ENCODE data around the gene HDAC9.

HDAC9 gene

DNA sequence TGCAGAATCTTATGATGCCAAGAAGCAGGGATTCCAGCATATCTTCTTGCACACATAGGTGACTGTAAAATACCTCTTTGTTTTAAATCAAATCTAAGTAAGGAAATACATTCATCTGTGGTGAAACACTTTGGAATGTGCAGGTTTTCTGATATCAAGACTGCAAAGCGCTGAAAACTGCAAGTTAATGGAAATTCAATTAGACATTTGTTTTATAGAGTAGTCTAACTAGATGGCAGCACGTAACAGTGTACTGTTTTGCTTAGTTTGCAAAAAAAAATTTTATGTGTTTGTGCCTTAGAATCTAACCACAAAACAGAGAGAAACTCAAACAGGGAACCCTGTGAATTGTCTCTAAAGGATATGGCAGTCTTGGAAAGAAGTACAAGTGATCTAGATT lies 259.2 kb downstream of the HDAC9 start:
- no peak for DNase-seq

DNA sequence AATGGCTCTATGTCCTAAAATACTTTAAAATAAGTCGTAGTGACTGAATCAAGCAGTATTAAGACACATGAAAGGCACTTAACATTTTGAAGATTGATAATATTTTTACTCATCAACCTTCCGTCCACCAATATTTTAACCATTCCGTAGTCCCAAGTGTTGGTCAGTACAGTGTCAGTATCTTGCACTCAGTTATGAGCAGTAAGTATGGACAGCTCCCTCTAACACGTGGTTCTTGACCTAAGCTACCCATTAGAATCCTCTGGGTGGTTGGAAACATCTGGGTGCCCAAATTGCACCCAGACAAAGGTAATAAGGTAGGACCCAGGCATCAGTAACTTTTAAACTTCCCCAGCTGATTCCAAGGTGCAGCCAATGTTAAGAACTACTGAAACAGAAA lies 260.2 kb downstream of the HDAC9 start:
- no peak for DNase-seq

- no peak for DNase-seq
Observed at GRCh38 chr7:18756378-18757050, 261.0 kb downstream of the HDAC9 start.

DNA sequence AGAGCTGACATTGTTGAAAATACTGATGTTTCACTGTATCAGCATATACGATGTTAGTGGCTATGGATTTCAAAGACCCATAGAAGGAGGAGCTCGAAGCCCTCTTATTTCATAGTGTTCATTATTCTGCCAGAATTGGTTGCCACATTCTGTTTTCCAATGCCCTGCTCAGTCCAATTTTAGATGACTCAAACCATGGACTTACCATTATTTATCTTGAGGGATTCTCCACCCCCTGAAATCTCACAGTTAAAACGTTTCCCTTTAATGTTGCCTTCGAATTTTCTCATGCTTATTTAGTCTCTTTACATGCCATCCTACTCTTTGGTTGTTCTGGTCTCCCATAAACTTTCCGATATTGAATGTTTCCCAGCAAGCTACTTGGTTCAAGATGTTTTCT lies 264.5 kb downstream of the HDAC9 start:
- no peak for DNase-seq

- DNase-seq, result no peak
Observed at GRCh38 chr7:18760631-18761445, 265.3 kb downstream of the HDAC9 start.

- no peak for DNase-seq
Observed at GRCh38 chr7:18762189-18762588, 266.6 kb downstream of the HDAC9 start.

DNA sequence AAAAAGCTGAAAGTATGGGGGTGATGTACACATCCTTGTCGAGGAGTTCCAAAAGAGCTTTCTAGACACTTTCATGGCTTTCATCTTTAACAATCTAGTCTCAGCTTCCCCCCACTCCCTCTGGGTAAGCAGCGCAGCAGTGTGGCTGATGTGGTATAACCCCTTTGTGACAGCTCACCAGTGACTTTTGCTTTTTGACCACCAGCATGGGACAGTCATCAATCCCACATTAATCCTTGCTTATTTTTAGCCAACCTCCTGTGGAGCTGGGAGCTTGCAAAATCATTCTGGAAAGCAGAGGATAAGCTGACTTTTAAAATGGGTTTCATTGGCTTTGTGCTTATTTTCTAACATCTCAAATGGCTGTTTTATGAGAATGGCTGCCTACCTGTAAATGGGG lies 272.7 kb downstream of the HDAC9 start:
- no peak for DNase-seq

GRCh38 chr7:18770154-18770811 lies 274.7 kb downstream of the HDAC9 start:
- no peak for DNase-seq

DNA sequence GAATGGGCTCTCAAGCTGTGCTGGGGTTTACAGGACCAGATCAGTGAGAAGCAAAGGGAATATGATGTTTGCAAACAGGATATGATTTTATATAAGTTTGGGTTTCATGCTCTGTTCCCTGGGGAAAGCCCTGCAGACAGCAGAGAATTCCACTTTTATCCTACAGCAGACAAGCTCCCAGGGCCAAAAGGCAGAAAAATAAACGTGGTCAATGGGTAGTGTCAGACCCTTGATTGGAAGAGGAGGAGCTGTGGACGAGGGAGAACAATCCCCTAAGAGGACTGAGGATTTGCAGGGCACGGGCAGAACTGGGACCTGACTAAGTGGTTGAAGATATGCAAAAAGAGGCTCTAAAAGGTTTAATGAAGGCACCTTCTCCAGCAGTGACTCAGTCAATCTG lies 275.3 kb downstream of the HDAC9 start:
- DNase-seq, result no peak

DNA sequence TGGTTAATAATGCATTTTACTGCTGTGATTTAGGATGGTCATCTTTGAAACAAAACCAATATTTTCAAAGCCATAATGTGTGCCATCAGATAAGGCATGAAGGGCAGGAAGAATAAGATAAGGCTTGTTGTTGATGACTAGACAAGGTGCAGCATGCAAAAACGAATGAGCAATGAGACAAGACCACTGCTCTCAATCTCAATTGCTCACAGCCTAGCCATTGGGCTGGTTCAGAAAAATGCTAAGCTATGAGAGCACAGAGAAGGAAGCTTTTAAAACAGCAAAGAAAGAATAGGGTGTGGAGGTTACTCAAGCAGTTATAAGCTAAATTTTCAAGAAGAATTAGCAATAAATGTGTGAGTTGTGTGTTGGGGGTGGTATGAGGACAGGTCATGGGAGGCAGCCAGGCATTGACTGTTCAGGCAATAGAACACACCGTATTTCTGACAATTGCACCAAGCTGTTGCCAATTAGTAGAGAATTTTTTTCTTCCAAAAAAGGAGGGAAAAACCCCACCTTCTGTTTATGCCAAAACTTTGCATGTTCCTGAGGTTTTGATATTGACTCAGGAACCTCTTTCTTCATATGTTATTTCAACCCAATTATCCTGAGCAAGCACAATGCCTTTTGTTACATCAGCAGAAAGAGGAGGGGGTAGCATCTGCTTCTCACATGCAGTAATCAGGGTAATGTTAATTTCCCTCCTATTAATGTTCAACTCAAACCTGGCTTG lies 276.5 kb downstream of the HDAC9 start:
- DNase-seq, result no peak

- DNase-seq, result no peak
Observed at GRCh38 chr7:18772567-18772965, 277.0 kb downstream of the HDAC9 start.

GRCh38 chr7:18777314-18777713 lies 281.8 kb downstream of the HDAC9 start:
- no peak for DNase-seq

- no peak for DNase-seq
Observed at GRCh38 chr7:18778594-18778993, 283.0 kb downstream of the HDAC9 start.

- no peak for DNase-seq
Observed at GRCh38 chr7:18780266-18780665, 284.7 kb downstream of the HDAC9 start.

DNA sequence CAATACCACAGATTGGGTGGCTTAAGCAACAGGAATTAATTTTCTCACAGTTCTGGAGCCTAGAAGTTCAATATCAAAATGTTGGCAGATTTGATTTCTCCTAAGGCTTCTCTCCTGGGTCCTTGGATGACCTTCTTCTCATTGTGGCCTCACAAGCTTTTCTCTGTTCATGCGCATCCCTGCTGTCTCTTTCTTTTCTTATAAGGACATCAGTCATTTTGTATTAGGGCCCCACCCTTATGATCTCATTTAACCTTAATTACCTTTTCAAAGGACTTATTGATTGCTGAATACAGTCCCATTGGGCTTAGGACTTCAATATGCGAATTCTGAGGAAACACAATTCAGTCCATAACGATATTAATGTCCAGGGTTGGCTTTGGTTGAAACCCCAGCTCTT lies 285.4 kb downstream of the HDAC9 start:
- DNase-seq, result no peak

DNA sequence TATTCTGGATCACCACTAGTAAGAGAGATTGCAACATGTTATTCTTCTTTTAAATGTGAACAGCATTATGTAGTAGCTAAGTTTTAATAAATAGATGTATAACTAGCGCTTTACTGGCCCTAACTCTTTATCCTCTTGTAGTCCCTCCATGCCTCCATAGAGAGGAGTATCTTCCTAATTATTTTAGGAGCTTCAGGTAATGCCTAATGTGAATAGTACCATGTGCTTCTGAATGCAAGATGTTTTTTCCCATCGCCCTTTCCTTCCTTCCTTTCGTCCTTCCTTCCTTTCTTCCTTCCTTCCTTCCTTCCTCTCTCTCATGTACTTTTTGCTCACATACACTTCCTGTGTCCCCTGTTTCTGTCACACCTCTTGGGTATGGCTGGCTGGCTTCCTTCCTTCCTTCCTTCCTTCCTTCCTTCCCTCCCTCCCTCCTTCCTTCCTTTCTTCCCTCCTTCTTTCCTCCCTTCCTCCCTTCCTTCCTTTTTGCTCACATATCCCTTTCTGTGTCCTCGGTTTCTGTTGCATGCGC lies 290.7 kb downstream of the HDAC9 start:
- no peak for DNase-seq

DNA sequence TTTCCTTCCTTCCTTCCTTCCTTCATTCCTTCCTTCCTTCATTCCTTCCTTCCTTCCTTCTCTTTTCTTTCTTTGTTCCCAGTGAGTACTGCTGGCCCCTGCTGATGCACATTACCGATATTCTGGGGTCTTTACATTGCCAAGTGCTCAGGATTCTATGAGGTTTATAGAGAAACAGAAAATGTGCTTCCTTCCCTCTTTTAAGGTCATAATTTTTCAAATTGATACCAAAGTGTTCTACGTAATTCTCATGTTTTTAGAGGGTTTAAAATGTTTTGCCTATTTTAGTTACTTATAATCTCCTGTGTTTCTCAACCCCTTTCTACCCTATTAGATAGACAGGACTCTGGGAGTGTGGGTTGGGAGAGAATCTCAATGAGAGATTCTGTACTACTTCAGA lies 291.2 kb downstream of the HDAC9 start:
- no peak for DNase-seq

DNA sequence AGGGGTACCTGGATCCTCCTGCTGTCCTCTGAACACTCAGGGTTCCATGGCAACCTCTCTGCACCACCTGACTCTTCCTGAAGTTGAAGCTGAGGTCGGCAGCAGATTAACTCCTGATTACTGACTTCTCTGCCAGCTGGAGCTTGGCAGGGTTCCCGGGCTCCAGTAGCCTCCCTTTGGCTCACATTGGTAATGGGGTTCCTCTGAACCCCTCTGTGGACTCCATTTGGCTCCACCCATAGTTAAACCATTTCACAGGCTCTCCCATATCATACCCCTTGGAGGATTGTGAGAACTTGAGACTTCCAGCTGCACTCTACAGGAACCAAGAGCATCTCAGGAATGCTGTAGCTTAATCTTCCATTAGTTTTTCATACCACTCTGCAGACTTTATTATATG lies 292.5 kb downstream of the HDAC9 start:
- DNase-seq, result no peak

- no peak for DNase-seq
Observed at GRCh38 chr7:18792871-18793595, 297.5 kb downstream of the HDAC9 start.

GRCh38 chr7:18796216-18796615 lies 300.7 kb downstream of the HDAC9 start:
- DNase-seq, result no peak

DNA sequence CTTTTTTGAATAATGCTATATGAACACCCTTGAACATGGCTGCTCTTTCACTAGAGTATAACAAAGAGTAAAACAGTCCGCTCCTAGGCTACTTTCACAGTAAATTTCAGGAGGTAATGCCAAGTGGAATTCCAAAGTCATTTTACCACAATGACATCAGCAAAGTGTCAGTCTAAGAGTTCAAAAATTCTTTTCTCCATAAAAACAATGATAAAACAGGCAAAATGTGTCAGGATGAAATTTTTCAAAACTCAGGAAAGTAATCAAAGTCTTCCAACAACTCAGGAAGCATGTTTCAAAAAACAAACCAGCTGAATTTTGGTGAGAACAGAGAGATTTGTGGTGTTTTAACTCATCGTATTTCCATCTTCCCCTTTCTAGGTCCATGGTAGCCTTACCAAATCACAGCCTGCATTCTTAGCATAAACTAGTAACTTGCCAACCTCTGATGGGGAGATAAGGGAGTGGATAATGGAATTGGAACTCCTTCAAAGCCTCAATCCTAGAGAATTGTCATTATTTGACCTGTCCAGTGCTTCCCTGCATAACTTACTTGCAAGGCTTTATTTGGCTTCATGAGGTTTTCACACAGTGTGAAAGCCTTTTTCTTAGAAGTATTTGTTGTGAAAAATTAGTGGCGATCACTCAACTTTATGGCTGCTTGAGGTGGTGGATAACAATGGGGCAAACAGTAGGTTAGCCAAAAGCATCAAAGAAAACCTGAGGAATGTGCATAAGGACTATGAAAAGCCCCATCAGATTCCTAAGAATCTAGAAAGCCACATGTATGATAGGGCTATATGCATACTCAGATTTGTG lies 302.7 kb downstream of the HDAC9 start:
- no peak for DNase-seq

- DNase-seq, result no peak
Observed at GRCh38 chr7:18799899-18800298, 304.4 kb downstream of the HDAC9 start.
